ENCODE data around the gene SFRP4. TPM values are rescaled to one million over a fixed set of nuclear protein-coding genes. Genes with fewer than 3 reads are reported as not detected.

Gene SFRP4
- total RNA-seq, 2 donors from 2014 or later, result 3.2 to 25.3 TPM

DNA sequence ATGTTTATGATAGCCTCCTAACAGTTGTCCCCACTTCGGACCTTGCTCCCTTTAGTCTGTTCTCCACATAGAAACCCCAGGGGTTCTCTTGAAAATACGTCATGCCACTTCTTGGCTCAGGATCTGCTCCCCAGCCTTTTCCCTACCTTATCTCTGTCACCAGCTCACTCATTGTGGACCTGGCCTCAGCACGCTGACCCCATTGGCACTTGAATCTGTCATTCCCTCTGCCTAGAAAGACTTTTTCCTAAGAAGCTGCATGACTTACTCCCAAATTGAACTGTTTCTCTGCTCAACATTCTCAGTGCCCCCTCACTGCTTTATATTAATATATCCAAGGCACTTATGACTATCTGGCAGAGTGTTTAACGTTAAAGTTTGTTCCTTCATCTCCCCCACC, 12.3 kb upstream of the SFRP4 start:
- WGBS, result 96% methylated on average over 4 of the region's 4 CpGs
- no peaks in the 10 kb centered on the region for H3K27me3 ChIP-seq (replicated peaks; ENCODE audit: insufficient read depth)
- intact Hi-C loops (cut with DNase I), result no loop called here
- H3K4me3 ChIP-seq, result no peak overlapping the region
- no peak overlapping the region for H3K27ac ChIP-seq
- DNase-seq (ENCODE audit: low spot score), result no peak
- H3K4me1 ChIP-seq (replicated peaks), result peaks cover 5% of the 10 kb centered on the region
- TF ChIP-seq, protein P1, sequence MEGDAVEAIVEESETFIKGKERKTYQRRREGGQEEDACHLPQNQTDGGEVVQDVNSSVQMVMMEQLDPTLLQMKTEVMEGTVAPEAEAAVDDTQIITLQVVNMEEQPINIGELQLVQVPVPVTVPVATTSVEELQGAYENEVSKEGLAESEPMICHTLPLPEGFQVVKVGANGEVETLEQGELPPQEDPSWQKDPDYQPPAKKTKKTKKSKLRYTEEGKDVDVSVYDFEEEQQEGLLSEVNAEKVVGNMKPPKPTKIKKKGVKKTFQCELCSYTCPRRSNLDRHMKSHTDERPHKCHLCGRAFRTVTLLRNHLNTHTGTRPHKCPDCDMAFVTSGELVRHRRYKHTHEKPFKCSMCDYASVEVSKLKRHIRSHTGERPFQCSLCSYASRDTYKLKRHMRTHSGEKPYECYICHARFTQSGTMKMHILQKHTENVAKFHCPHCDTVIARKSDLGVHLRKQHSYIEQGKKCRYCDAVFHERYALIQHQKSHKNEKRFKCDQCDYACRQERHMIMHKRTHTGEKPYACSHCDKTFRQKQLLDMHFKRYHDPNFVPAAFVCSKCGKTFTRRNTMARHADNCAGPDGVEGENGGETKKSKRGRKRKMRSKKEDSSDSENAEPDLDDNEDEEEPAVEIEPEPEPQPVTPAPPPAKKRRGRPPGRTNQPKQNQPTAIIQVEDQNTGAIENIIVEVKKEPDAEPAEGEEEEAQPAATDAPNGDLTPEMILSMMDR (IDR thresholded peaks at IDR 0.05), result no peak
- H3K9me3 ChIP-seq, result no peaks in the 10 kb centered on the region
- H3K36me3 ChIP-seq, result no peaks in the 10 kb centered on the region

DNA sequence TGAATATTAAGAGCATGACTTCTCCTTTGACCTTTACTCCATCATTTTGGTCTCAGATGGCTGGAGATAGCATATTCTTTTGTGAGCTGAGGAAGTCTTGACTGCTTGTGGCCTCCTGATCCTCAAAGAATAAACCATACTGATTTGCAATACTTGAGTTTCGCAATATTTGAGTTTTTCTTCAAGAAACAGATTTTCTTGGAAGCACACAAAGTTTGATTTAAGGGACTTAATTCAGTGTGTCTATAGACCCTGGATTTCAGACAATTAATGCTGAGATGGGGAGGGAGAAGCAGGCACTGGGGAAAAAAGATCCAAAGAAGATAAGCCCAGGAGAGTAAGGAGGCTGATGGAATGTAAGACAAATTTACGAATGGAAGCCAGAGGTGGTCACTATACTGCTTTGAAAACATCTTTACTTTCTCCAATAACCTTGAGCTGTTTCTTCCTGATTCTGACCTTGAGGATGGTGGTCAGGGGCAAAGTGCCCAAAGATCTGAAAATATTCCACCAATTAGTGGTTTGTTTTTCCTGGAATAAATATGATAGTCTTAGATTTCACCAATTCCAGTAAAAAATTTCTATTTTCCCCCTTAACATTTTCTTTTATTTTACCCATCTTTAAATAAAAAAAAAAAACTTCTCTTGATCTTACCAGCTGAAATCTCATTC, 11.3 kb upstream of the SFRP4 start:
- H3K4me3 ChIP-seq, result no peak overlapping the region
- 91% methylated on average over 2 of the region's 2 CpGs for WGBS
- no peaks in the 10 kb centered on the region for H3K27me3 ChIP-seq (replicated peaks; ENCODE audit: insufficient read depth)
- no peaks in the 10 kb centered on the region for H3K36me3 ChIP-seq
- H3K4me1 ChIP-seq (replicated peaks), result peaks cover 5% of the 10 kb centered on the region
- no peak overlapping the region for H3K27ac ChIP-seq
- DNase-seq (ENCODE audit: low spot score), result no peak
- TF ChIP-seq POLR2A (IDR thresholded peaks at IDR 0.05), result no peak
- no peak for TF ChIP-seq POLR2AphosphoS5 (IDR thresholded peaks at IDR 0.05)
- TF ChIP-seq, protein P1 (IDR thresholded peaks at IDR 0.05), result no peak
- no peaks in the 10 kb centered on the region for H3K9me3 ChIP-seq
- intact Hi-C loops (cut with DNase I), result no loop called here

DNA sequence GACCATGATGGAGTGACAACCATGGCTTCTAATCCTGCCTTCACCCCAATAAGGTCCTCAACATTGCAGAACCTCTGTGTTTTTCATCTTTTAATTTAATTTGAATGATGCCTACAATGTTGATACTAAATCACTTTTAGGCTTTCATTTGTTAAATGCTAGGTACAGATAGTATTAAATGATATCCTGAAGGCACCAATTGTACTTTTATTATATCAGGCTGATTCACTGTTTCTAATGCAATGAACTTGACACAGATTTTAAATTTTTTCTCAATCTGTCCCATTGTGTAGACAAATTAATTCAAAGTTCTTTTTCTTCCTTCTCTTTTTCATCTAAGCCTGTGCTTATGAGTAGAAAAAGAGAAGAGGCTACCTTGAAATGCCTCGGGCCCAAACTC, 9.0 kb upstream of the SFRP4 start:
- intact Hi-C loops (cut with DNase I), result no loop called here
- WGBS, result 100% methylated on average over 1 of the region's 1 CpG
- H3K9me3 ChIP-seq, result no peaks in the 10 kb centered on the region
- no peak for TF ChIP-seq POLR2AphosphoS5 (IDR thresholded peaks at IDR 0.05)
- TF ChIP-seq POLR2A (IDR thresholded peaks at IDR 0.05), result no peak
- TF ChIP-seq, protein P1 (IDR thresholded peaks at IDR 0.05), result no peak
- H3K4me1 ChIP-seq (replicated peaks), result peaks cover 5% of the 10 kb centered on the region
- DNase-seq (ENCODE audit: low spot score), result no peak
- no peaks in the 10 kb centered on the region for H3K36me3 ChIP-seq
- H3K27ac ChIP-seq, result no peak overlapping the region
- H3K4me3 ChIP-seq, result no peak overlapping the region
- H3K27me3 ChIP-seq (replicated peaks; ENCODE audit: insufficient read depth), result no peaks in the 10 kb centered on the region

DNA sequence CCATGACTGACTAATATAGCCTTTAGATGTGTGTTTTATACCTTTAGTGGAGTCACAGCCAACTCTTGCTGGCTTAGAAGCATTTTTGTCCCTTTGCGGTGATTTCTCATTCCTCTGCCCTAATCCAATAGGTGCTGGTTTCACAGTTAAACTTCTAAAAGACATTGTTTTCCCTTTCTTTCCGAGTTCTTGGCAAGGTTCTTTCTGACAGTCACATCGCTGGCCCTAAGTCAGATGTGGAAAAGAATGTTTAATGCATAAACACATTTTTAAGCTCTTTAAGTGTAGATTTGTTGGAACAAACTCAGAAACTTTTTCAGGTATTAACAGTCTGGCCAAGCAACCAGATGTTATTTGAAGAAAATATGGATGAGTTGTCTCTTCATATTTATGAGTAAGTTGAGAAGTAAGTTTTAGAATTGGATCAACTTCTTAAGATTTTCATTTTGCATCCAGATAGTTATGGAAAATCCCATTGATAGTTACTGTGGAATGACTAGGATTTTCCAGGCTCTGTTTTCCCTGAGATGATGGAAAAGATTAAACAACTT, 7.9 kb upstream of the SFRP4 start:
- Histone ChIP-seq H3K36me3 (no peaks in the 10 kb centered on the region), H3K27me3 (replicated peaks; ENCODE audit: insufficient read depth) (no peaks in the 10 kb centered on the region), H3K4me3 (no peak overlapping the region), H3K9me3 (no peaks in the 10 kb centered on the region), H3K27ac (peak overlapping the region in 1 of 2 donors; percentile 33), H3K4me1 (replicated peaks) (peaks cover 5% of the 10 kb centered on the region)
- no peak for TF ChIP-seq POLR2A (IDR thresholded peaks at IDR 0.05)
- TF ChIP-seq POLR2AphosphoS5 (IDR thresholded peaks at IDR 0.05), result no peak
- TF ChIP-seq, protein P1 (IDR thresholded peaks at IDR 0.05), result no peak
- 27% methylated on average over 3 of the region's 3 CpGs for WGBS
- intact Hi-C loops (cut with DNase I), result no loop called here
- no peak for DNase-seq (ENCODE audit: low spot score)

DNA sequence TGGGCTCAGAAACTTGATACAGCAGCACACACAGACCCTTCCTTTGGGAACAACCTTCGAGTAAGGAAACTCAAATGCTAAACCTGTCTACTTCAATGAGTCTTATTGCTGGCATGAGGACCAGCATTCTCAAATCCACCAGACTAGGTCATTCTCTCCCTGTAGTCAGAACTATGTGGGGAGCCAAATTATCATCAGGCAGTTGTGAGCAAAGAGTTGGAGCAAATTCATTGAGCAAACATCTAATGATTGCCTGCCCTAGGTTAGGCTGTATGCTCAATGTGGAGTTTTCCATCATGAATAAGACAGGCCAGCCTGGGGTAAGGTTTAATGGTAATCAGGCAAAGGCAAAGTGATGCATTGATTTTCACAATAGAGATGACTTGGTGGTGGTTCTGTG, 7.4 kb upstream of the SFRP4 start:
- H3K9me3 ChIP-seq, result no peaks in the 10 kb centered on the region
- H3K27ac ChIP-seq, result peak overlapping the region in 1 of 2 donors; percentile 33
- TF ChIP-seq POLR2A (IDR thresholded peaks at IDR 0.05) (no peak), POLR2AphosphoS5 (IDR thresholded peaks at IDR 0.05) (no peak)
- TF ChIP-seq, protein P1 (IDR thresholded peaks at IDR 0.05), result no peak
- no peaks in the 10 kb centered on the region for H3K36me3 ChIP-seq
- H3K4me3 ChIP-seq, result no peak overlapping the region
- WGBS, result 79% methylated on average over 1 of the region's 1 CpG
- intact Hi-C loops (cut with DNase I), result no loop called here
- no peaks in the 10 kb centered on the region for H3K27me3 ChIP-seq (replicated peaks; ENCODE audit: insufficient read depth)
- H3K4me1 ChIP-seq (replicated peaks), result peaks cover 5% of the 10 kb centered on the region
- DNase-seq (ENCODE audit: low spot score), result no peak

Data from prostate gland (tissue), 2 donors.